HG03439 (cell line): ENCODE data around the gene MVD.
"Not testable (repeated sequence)": the region's sequence is repeated elsewhere in the genome, so short reads cannot be mapped to it uniquely, and the experiment has no call there.

Source experiments
- ATAC-seq: cut with Tn5 transposase; IDR thresholded peaks from one replicate; pipeline ENCODE4 v1.9.1; 2021; ENCODE audit warnings: mild to moderate bottlenecking, moderate library complexity; ENCODE audit not compliant: unreplicated experiment

The MVD gene

DNA sequence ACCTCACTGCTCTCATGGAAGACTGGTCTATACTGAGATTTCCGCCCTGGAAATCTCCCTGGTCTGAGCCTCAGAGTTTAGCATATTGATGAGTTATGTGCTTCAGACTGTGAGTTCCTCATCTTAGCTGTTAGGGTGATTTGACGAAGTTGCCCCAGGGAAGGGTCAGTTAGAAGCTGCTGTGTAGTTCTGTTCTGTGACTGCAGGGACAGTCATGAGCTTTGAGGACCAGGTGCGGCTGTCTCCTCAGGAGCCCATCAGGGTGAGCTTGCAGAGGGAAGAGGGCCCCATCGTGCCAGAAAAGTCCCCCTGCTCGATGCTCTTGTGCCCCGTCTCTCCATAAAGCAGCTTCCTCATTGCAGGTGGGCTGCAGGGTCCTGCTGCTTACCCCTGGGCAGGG, 52.8 kb downstream of the MVD start:
- no peak for ATAC-seq

DNA sequence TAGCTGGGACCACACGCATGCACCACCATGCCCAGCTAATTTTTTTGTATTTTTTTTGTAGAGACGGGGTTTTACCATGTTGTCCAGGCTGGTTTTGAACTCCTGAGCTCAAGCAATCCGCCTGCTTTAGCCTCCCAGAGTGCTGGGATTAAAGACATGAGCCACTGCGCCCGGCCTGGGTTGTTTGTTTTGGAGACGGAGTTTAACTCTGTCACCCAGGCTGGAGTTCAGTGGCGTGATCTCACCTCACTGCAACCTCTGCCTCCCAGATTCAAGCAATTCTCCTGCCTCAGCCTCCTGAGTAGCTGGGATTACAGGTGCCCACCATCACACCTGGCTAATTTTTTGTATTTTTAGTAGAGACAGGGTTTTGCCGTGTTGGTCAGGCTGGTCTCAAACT, 53.5 kb downstream of the MVD start:
- ATAC-seq = not testable (repeated sequence)

DNA sequence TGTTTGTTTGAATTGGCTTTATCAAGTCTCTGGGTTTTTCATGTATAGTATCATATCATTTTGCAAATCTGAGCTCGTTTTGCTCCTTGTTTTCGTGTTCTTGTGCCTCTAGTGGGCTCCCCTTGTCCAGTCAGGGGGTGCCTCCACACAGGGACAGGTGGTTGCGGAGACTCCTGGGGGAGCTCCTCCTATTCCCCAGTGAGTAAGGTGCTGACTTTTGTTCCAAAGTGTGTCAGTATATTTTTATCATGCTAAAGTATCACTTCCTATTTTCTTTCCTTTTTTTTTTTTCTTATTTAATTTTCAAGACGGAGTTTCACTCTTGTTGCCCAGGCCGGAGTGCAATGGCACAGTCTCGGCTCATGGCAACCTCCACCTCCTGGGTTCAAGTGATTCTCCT, 54.8 kb downstream of the MVD start:
- no peak for ATAC-seq

DNA sequence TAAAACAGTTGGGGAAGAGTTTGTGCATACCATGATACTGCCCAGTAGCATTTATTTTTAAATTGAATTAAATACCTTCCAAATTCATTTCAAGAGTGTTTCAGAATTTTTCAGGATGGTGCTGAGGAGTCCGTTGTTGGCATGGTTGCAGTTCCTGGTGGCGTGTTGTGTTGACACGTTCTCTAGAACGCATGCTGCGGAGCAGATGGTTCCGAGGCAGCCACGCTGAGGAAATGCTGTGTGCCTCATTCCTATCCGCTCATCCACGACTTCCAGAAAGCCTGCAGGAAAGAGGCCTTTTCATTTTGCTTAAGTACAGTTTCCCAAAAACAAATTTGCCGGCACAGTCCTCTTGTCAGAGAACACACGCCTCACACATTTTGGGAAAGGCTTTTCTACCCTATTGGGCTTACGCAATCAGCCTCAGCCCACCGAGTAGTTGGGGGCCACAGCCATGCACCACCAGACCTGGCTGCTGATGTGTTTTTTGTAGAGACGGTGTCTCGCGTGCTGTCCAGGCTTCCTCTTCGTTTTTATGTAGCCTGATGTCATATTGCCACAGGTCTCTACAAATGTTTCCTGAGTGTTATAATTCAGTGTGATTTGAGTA, 56.6 kb downstream of the MVD start:
- no peak for ATAC-seq

DNA sequence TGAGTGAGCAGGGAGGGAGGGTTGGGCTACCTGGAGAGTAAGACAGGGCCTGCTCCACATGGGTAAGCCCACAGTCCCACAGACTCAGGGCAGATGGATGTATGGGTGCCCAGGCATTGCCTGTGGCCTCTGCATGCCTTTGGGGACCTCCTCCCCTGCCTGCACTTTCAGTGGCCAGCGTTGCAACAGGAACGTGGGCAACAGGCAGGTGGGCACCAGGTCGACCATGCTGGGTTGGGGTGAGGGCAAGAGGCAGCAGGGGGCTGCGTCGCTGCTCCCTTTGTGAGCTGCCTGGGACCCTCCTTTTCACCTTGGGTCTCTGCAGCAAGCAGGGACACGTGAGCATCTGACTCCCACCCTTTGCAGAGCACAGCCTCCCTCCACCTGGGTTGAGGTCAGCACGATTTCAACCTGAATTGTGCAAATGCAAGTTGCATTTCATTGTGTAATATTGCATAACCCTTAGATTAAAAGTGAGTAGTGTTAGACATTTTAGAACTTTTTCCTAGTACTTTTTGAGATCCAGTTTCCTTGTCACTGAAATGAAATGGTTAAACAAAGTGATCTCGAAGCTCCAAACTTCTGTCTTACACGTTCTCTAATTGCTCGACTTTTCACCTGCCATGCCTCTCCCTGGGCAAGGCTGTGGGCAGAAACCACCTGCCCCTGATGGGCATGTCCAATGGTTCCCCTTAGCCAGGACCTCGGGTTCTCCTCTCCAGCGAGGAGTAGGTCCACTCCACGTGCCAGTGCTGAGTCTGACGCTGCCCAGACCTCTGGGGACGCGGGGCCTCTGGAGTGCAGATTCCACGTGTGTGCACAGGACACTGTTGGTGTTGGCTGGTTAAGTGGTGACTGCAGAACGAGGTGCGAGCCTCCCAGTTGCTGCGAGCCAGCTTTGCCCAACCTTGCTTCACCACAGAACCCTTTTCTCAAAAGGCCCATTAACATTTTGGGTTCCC, 57.4 kb downstream of the MVD start:
- ATAC-seq = no peak

DNA sequence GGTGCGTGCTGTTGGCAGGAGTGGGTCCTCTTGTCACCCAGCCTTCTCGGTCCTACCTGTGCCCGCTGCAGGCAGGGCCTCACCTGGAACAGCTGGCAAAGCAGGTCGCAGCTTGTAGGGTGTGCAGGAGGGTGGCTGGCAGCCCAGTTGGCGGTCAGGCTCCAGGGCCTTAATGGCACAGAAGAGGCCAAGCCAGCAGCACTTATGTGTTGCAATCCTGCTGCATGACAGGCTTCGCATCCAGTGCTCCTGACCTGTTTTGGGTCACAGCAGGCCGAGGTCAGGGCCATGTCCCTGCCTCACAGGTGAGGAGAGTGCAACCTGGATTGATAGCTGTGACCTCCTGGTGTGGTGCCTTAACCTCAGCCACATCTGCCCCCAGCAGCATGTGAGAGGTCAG, 60.8 kb downstream of the MVD start:
- no peak for ATAC-seq
